ENCODE measurements around the gene WDFY1.

DNA sequence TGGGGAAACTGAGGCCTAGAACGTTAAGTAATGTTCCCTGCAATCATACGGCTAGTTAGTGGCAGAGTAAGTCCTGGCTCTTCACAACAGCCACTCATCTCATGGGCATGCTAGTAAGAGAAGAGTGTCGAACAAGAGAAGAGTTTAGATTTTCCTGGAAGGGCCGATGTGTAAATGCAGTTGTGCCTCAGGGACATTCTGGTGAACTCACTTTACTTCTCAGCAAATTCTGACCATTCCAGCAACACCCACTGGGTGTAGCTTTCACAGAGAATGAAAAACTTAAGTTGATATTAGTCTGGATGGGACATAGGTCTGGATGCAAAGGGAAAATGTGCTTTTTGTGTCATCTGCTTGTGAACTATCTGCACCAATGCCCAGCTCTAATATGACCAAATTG is 35.7 kb upstream of the WDFY1 start:
- TF ChIP-seq EZH2 (IDR thresholded peaks at IDR 0.05) (no peak), POLR2AphosphoS5 (IDR thresholded peaks at IDR 0.05; ENCODE audit: low read depth, low read length) (no peak)
- TF ChIP-seq, protein P1, sequence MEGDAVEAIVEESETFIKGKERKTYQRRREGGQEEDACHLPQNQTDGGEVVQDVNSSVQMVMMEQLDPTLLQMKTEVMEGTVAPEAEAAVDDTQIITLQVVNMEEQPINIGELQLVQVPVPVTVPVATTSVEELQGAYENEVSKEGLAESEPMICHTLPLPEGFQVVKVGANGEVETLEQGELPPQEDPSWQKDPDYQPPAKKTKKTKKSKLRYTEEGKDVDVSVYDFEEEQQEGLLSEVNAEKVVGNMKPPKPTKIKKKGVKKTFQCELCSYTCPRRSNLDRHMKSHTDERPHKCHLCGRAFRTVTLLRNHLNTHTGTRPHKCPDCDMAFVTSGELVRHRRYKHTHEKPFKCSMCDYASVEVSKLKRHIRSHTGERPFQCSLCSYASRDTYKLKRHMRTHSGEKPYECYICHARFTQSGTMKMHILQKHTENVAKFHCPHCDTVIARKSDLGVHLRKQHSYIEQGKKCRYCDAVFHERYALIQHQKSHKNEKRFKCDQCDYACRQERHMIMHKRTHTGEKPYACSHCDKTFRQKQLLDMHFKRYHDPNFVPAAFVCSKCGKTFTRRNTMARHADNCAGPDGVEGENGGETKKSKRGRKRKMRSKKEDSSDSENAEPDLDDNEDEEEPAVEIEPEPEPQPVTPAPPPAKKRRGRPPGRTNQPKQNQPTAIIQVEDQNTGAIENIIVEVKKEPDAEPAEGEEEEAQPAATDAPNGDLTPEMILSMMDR (IDR thresholded peaks at IDR 0.05 in 2 of 3, conservative IDR thresholded peaks at IDR 0.05 in 1 of 3; ENCODE audit: borderline replicate concordance in 1 of 3, insufficient read depth in 1 of 3, low read depth in 2 of 3, low read length in 2 of 3): no peak
- TF ChIP-seq, protein P2, sequence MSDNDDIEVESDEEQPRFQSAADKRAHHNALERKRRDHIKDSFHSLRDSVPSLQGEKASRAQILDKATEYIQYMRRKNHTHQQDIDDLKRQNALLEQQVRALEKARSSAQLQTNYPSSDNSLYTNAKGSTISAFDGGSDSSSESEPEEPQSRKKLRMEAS (IDR thresholded peaks at IDR 0.05): no peak

All from HCT116 (cell line).